Ishikawa (cell line): ENCODE data around the gene CHAT.

Experiments
- CEBPB ChIP-seq: IDR thresholded peaks from 2 replicates; pipeline ENCODE4 v1.6.1; 2012
- CREB1 ChIP-seq: IDR thresholded peaks from 2 replicates; pipeline ENCODE4 v1.6.1; 2012; ENCODE audit warnings: low read depth
- EGR1 ChIP-seq: IDR thresholded peaks from 2 replicates; pipeline ENCODE4 v1.6.1; 2012
- EP300 ChIP-seq: IDR thresholded peaks from 2 replicates; pipeline ENCODE4 v1.6.1; 2012; ENCODE audit warnings: borderline replicate concordance
- FOXM1 ChIP-seq: IDR thresholded peaks from 2 replicates; pipeline ENCODE4 v1.6.1; 2012; ENCODE audit warnings: low read depth, borderline replicate concordance
- NFIC ChIP-seq: IDR thresholded peaks from 2 replicates; pipeline ENCODE4 v1.6.1; 2012
- RAD21 ChIP-seq: IDR thresholded peaks from 2 replicates; pipeline ENCODE4 v1.6.1; 2012; ENCODE audit warnings: low read depth
- REST ChIP-seq: IDR thresholded peaks from 2 replicates; pipeline ENCODE4 v1.6.1; 2012; ENCODE audit warnings: low read depth, mild to moderate bottlenecking
- TAF1 ChIP-seq: IDR thresholded peaks from 2 replicates; pipeline ENCODE4 v1.6.1; 2012; ENCODE audit warnings: low read depth, mild to moderate bottlenecking
- TCF12 ChIP-seq: IDR thresholded peaks from 2 replicates; pipeline ENCODE4 v1.6.1; 2012; ENCODE audit warnings: low read depth
- TEAD4 ChIP-seq: IDR thresholded peaks from 2 replicates; pipeline ENCODE4 v1.6.1; 2012
- USF1 ChIP-seq: IDR thresholded peaks from 2 replicates; pipeline ENCODE4 v1.6.1; 2012
- YY1 ChIP-seq: IDR thresholded peaks from 2 replicates; pipeline ENCODE4 v1.6.1; 2012; ENCODE audit warnings: low read depth
- ZBTB7A ChIP-seq: IDR thresholded peaks from 2 replicates; pipeline ENCODE4 v1.6.1; 2012; ENCODE audit warnings: low read depth
- TF ChIP-seq, protein P1 (sequence below): IDR thresholded peaks from 2 replicates; pipeline ENCODE4 v1.6.1; 2012

The CHAT gene

GRCh38 chr10:49618821-49619220 lies 5.0 kb downstream of the CHAT start:
- TF ChIP-seq CEBPB (no peak), CREB1 (no peak), REST (no peak), RAD21 (no peak), EP300 (no peak), NFIC (no peak)

DNA sequence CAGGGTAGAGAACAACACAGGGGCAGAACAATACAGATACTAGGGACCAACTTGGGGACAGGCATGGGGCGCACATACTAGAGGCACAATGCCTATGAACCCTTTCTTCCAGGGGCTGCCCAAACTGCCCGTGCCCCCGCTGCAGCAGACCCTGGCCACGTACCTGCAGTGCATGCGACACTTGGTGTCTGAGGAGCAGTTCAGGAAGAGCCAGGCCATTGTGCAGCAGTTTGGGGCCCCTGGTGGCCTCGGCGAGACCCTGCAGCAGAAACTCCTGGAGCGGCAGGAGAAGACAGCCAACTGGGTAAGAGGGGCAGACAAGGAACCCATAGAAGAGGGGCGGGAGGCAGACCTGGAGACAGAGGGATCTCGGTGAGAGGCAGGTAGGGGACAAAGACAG lies 5.8 kb downstream of the CHAT start:
- TF ChIP-seq FOXM1 (no peak), TAF1 (no peak), TEAD4 (no peak), TCF12 (no peak), REST (no peak), YY1 (no peak), RAD21 (no peak)
- TF ChIP-seq, protein P1, sequence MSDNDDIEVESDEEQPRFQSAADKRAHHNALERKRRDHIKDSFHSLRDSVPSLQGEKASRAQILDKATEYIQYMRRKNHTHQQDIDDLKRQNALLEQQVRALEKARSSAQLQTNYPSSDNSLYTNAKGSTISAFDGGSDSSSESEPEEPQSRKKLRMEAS: no peak

DNA sequence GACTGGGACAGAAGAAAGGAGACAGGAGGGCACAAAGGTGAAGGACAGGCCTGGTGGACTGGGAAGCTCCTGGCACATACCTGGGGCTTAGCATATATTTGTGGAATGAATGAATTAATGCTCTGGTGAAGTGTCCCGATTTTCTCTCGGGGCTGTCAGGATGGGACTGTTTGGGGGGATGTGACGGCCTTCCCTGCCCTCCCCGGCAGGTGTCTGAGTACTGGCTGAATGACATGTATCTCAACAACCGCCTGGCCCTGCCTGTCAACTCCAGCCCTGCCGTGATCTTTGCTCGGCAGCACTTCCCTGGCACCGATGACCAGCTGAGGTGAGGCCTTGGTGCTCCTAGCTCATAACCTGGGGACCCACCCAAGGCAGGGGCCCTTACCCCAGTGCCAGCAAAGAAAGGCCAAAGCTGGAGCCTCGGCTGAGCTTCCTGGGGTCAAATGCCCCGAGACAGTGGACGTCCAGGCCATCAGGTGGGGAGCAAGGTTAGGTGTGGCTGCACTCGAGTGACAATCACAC lies 6.5 kb downstream of the CHAT start:
- TF ChIP-seq ZBTB7A (no peak), YY1 (no peak), REST (no peak), NFIC (no peak), EGR1 (no peak), EP300 (no peak)

DNA sequence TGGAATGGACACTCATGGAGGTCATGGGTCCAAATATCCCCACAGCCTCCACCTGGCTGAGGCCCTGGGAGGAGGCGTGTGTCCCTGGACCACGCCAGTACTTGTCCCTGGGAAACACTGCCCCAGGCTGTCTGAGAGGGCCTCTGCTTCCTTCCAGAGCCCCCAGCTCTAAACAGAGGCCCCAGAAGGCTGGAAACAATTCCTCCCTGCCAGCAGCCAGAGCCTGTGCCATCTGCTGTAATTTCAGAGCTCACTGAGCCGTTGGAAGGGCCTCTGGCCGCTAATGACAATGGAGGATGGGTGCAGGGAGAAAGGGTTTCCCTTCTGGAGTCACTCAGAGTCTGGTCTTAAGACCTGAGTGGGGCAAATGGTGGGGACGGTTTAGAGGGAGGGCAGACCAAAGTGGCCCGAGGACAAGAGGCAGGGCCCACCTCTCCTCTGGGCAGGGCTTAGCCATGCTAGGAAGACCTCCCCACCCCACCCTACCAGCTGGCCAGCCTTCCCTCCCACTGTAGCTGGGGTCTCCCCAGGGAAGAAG lies 7.1 kb downstream of the CHAT start:
- no peak for TF ChIP-seq EP300
- no peak for TF ChIP-seq REST
- TF ChIP-seq CREB1: no peak
- no peak for TF ChIP-seq EGR1
- no peak for TF ChIP-seq YY1
- TF ChIP-seq TEAD4: no peak
- no peak for TF ChIP-seq TCF12
- no peak for TF ChIP-seq FOXM1
- TF ChIP-seq CEBPB: no peak
- TF ChIP-seq NFIC: no peak
- no peak for TF ChIP-seq USF1
- TF ChIP-seq, protein P1: no peak
- TF ChIP-seq ZBTB7A: no peak
- no peak for TF ChIP-seq TAF1
- TF ChIP-seq RAD21: no peak
